NCI-H1694 treated with DMSO at 0.1 percent for 48 hours (cell line): Measurements from ENCODE around the gene APCDD1L.
"Not testable (repeated sequence)": the region's sequence is repeated elsewhere in the genome, so short reads cannot be mapped to it uniquely, and the experiment has no call there.

Experiments used
- DNase-seq: peaks from one replicate; lab custom pipeline; 2025; lab: John Stamatoyannopoulos, UW

APCDD1L gene

DNA sequence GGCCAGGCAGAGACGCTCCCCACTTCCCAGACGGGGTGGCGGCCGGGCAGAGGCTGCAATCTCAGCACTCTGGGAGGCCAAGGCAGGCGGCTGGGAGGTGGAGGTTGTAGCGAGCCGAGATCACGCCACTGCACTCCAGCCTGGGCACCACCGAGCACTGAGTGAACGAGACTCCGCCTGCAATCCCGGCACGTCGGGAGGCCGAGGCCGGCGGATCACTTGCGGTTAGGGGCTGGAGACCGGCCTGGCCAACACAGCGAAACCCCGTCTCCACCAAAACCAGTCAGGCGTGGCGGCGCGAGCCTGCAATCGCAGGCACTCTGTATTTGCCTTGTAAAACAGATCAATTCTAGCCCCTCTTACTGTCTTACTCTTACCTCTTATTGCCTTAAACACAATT lies 100.4 kb downstream of the APCDD1L start:
- not testable (repeated sequence) for DNase-seq

DNA sequence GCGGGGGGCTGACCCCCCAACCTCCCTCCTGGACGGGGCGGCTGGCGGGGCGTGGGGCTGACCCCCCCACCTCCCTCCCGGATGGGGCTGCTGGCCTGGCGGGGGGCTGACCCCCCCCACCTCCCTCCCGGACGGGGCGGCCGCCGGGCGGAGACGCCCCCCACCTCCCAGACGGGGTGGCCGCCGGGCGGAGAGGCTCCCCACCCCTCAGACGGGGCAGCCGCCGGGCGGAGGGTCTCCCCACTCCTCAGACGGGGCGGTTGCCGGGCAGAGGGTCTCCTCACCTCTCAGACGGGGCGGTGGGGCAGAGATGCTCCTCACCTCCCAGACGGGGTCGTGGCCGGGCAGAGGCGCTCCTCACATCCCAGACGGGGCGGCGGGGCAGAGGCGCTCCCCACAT lies 101.0 kb downstream of the APCDD1L start:
- DNase-seq: not testable (repeated sequence)
